GM12892 (cell line): ENCODE measurements around the gene IMMP2L.

Experiments
- POLR2A ChIP-seq: IDR thresholded peaks from 2 replicates; pipeline ENCODE4 v1.6.1; 2011; ENCODE audit warnings: low read depth, low read length, control low read depth
- POLR2AphosphoS5 ChIP-seq: IDR thresholded peaks from 2 replicates; pipeline ENCODE4 v1.6.1; 2011; ENCODE audit warnings: low read depth, low read length, control low read depth
- TAF1 ChIP-seq: IDR thresholded peaks from 2 replicates; pipeline ENCODE4 v1.6.1; 2011; ENCODE audit warnings: low read depth, mild to moderate bottlenecking, control low read depth, low read length, borderline replicate concordance

- TF ChIP-seq POLR2AphosphoS5 (no peak), POLR2A (no peak), TAF1 (no peak)
These were observed 25.2 kb upstream of the IMMP2L start for GRCh38 chr7:111587410-111588064.
